Measurements from ENCODE around the gene RHOB. TPM values are rescaled to one million over a fixed set of nuclear protein-coding genes. Genes with fewer than 3 reads are reported as not detected.

Gene RHOB
- total RNA-seq, 2 donors from 2014 or later = 805 to 1,722 TPM

GRCh38 chr2:20423359-20423758 is 23.5 kb upstream of the RHOB start:
- ATAC-seq (ENCODE audit: insufficient number of reproducible peaks, low FRiP score, low read depth) (no peak), DNase-seq (ENCODE audit: low spot score) (no peak)
- Histone ChIP-seq H3K27me3 (replicated peaks; ENCODE audit: insufficient read depth) (no peaks in the 10 kb centered on the region), H3K36me3 (no peaks in the 10 kb centered on the region), H3K9me3 (no peaks in the 10 kb centered on the region), H3K27ac (no peak overlapping the region), H3K4me1 (ENCODE audit: control insufficient read depth in 1 of 2, low read depth in 2 of 2) (peaks cover 22 to 48% of the 10 kb centered on the region in 2 donors), H3K4me3 (no peak overlapping the region)
- no peak for TF ChIP-seq CTCF (IDR thresholded peaks at IDR 0.05)

GRCh38 chr2:20423847-20424246 is 23.0 kb upstream of the RHOB start:
- Histone ChIP-seq H3K27me3 (replicated peaks; ENCODE audit: insufficient read depth) (no peaks in the 10 kb centered on the region), H3K4me3 (no peak overlapping the region), H3K4me1 (ENCODE audit: control insufficient read depth in 1 of 2, low read depth in 2 of 2) (peaks cover 18 to 44% of the 10 kb centered on the region in 2 donors), H3K36me3 (no peaks in the 10 kb centered on the region), H3K27ac (peak overlapping the region in 1 of 2 donors; percentile 28), H3K9me3 (no peaks in the 10 kb centered on the region)
- DNase-seq (ENCODE audit: low spot score) = no peak
- ATAC-seq (ENCODE audit: insufficient number of reproducible peaks, low FRiP score, low read depth) = no peak
- TF ChIP-seq CTCF (IDR thresholded peaks at IDR 0.05) = no peak

GRCh38 chr2:20424300-20425290 is 22.3 kb upstream of the RHOB start:
- no peak for DNase-seq (ENCODE audit: low spot score)
- Histone ChIP-seq H3K4me3 (no peak overlapping the region), H3K4me1 (ENCODE audit: control insufficient read depth in 1 of 2, low read depth in 2 of 2) (peaks cover 17 to 36% of the 10 kb centered on the region in 2 donors), H3K27me3 (replicated peaks; ENCODE audit: insufficient read depth) (no peaks in the 10 kb centered on the region), H3K36me3 (no peaks in the 10 kb centered on the region), H3K27ac (peak overlapping the region in 1 of 2 donors; percentile 28), H3K9me3 (no peaks in the 10 kb centered on the region)
- TF ChIP-seq CTCF (IDR thresholded peaks at IDR 0.05) = no peak
- ATAC-seq (ENCODE audit: insufficient number of reproducible peaks, low FRiP score, low read depth) = no peak

- ATAC-seq (ENCODE audit: insufficient number of reproducible peaks, low FRiP score, low read depth) (no peak), DNase-seq (ENCODE audit: low spot score) (no peak)
- H3K4me3 ChIP-seq = no peak overlapping the region
- H3K36me3 ChIP-seq = no peaks in the 10 kb centered on the region
- peak overlapping the region in 1 of 2 donors; percentile 28 for H3K27ac ChIP-seq
- no peaks in the 10 kb centered on the region for H3K9me3 ChIP-seq
- H3K27me3 ChIP-seq (replicated peaks; ENCODE audit: insufficient read depth) = no peaks in the 10 kb centered on the region
- TF ChIP-seq CTCF (IDR thresholded peaks at IDR 0.05) = no peak
- peaks cover 17 to 29% of the 10 kb centered on the region in 2 donors for H3K4me1 ChIP-seq (ENCODE audit: control insufficient read depth in 1 of 2, low read depth in 2 of 2)
Measured at GRCh38 chr2:20425371-20425881, 21.4 kb upstream of the RHOB start.

- no peak overlapping the region for H3K4me3 ChIP-seq
- H3K9me3 ChIP-seq = no peaks in the 10 kb centered on the region
- no peaks in the 10 kb centered on the region for H3K27me3 ChIP-seq (replicated peaks; ENCODE audit: insufficient read depth)
- DNase-seq (ENCODE audit: low spot score) (no peak), ATAC-seq (ENCODE audit: insufficient number of reproducible peaks, low FRiP score, low read depth) (no peak)
- no peak overlapping the region for H3K27ac ChIP-seq
- peaks cover 17 to 25% of the 10 kb centered on the region in 2 donors for H3K4me1 ChIP-seq (ENCODE audit: control insufficient read depth in 1 of 2, low read depth in 2 of 2)
- TF ChIP-seq CTCF (IDR thresholded peaks at IDR 0.05) = no peak
- H3K36me3 ChIP-seq = no peaks in the 10 kb centered on the region
Measured at GRCh38 chr2:20425884-20426283, 21.0 kb upstream of the RHOB start.

Measured in thoracic aorta (tissue), 2 donors.